Left renal pelvis (tissue), 4 donors: ENCODE data around the gene SLC25A25. TPM values are rescaled to one million over a fixed set of nuclear protein-coding genes. Genes with fewer than 3 reads are reported as not detected.

Source experiments
- DNase-seq, 4 donors: peaks; one replicate each; pipeline ENCODE4 v3.0.0-alpha.2; 2013; ENCODE audit warnings: low read depth in 4 of 4, low spot score in 3 of 4
- polyA plus RNA-seq, 4 donors: library from polyadenylated mRNA; unstranded; fragments of 120-200 nt; gene quantifications; one replicate each; pipeline ENCODE4 v1.2.1, GENCODE V29; 2013; ENCODE audit not compliant: insufficient read length in 4 of 4

The SLC25A25 gene
- polyA plus RNA-seq, 4 donors: 12.5 to 17.2 (median 13.1) TPM

GRCh38 chr9:128155736-128156500 lies 87.9 kb downstream of the SLC25A25 start:
- no peak for DNase-seq

Other genes with a start within 250 kb of the SLC25A25 start
- 10 to 100 TPM; 76.1 to 91.7 (median 83.2) TPM for gene ENG, start 213.6 kb upstream of the SLC25A25 start, polyA plus RNA-seq
- gene AK1, start 190.6 kb upstream of the SLC25A25 start, polyA plus RNA-seq: 10 to 100 TPM; 35.9 to 45.3 (median 43.0) TPM
- 10 to 100 TPM; 38.6 to 46.5 (median 43.3) TPM for gene ST6GALNAC6, start 168.6 kb upstream of the SLC25A25 start, polyA plus RNA-seq
- gene ST6GALNAC4, start 151.2 kb upstream of the SLC25A25 start, polyA plus RNA-seq: 10 to 100 TPM; 10.4 to 17.5 (median 12.5) TPM
- 1 to 10 TPM in 3 of 4 donors, under 1 TPM in 1; 0.85 to 2.2 (median 1.9) TPM for gene PIP5KL1, start 137.5 kb upstream of the SLC25A25 start, polyA plus RNA-seq
- 10 to 100 TPM; 33.5 to 38.7 (median 36.4) TPM for gene DPM2, start 130.4 kb upstream of the SLC25A25 start, polyA plus RNA-seq
- gene EEIG1, start 87.2 kb upstream of the SLC25A25 start, polyA plus RNA-seq: 10 to 100 TPM; 32.3 to 45.6 (median 36.8) TPM
- gene NAIF1, start 912 bp upstream of the SLC25A25 start, polyA plus RNA-seq: 10 to 100 TPM in 2 of 4 donors, 1 to 10 TPM in 2; 7.6 to 14.0 (median 11.0) TPM
- gene PTGES2, start 59.5 kb downstream of the SLC25A25 start, polyA plus RNA-seq: 10 to 100 TPM; 27.0 to 68.2 (median 42.8) TPM
- gene LCN2, start 81.2 kb downstream of the SLC25A25 start, polyA plus RNA-seq: 1 to 10 TPM in 2 of 4 donors, under 1 TPM in 1, not detected in 1; 0.80 to 4.6 (median 1.3) TPM
- 10 to 100 TPM; 33.1 to 65.4 (median 38.4) TPM for gene BBLN, start 92.0 kb downstream of the SLC25A25 start, polyA plus RNA-seq
- 100 to 1,000 TPM; 116 to 160 (median 124) TPM for gene CIZ1, start 123.3 kb downstream of the SLC25A25 start, polyA plus RNA-seq
- 100 to 1,000 TPM in 2 of 4 donors, 10 to 100 TPM in 2; 47.8 to 204 (median 102) TPM for gene DNM1, start 135.1 kb downstream of the SLC25A25 start, polyA plus RNA-seq
- gene GOLGA2, start 207.8 kb downstream of the SLC25A25 start, polyA plus RNA-seq: 100 to 1,000 TPM in 2 of 4 donors, 10 to 100 TPM in 2; 71.5 to 126 (median 94.2) TPM
- gene SWI5, start 208.0 kb downstream of the SLC25A25 start, polyA plus RNA-seq: 10 to 100 TPM; 24.7 to 35.7 (median 31.1) TPM